Measurements from ENCODE around the gene BRIP1.
"Not testable (repeated sequence)": the region's sequence is repeated elsewhere in the genome, so short reads cannot be mapped to it uniquely, and the experiment has no call there.

Gene BRIP1

GRCh38 chr17:61862975-61863800 is at the start of gene BRIP1:
Gene BRIP1 (minus strand): TSS chr17:61863528. CDS start chr17:61861539, 1,989 bp downstream.
- peak; percentile 97 for DNase-seq (ENCODE audit: low spot score)

GRCh38 chr17:61908292-61909037 is 45.1 kb upstream of the BRIP1 start:
- no peak for DNase-seq (ENCODE audit: low spot score)

GRCh38 chr17:61907361-61907760 is 44.0 kb upstream of the BRIP1 start:
- DNase-seq (ENCODE audit: low spot score), result no peak

- DNase-seq (ENCODE audit: low spot score), result no peak
Observed at GRCh38 chr17:61904094-61904710, 40.9 kb upstream of the BRIP1 start.

- DNase-seq (ENCODE audit: low spot score), result no peak
Observed at GRCh38 chr17:61903251-61903650, 39.9 kb upstream of the BRIP1 start.

GRCh38 chr17:61897548-61898180 is 34.3 kb upstream of the BRIP1 start:
- DNase-seq (ENCODE audit: low spot score), result no peak

- no peak for DNase-seq (ENCODE audit: low spot score)
Observed at GRCh38 chr17:61895391-61895790, 32.1 kb upstream of the BRIP1 start.

- DNase-seq (ENCODE audit: low spot score), result not testable (repeated sequence)
Observed at GRCh38 chr17:61894310-61894709, 31.0 kb upstream of the BRIP1 start.

- not testable (repeated sequence) for DNase-seq (ENCODE audit: low spot score)
Observed at GRCh38 chr17:61887733-61888132, 24.4 kb upstream of the BRIP1 start.

- DNase-seq (ENCODE audit: low spot score), result not testable (repeated sequence)
Observed at GRCh38 chr17:61885865-61886264, 22.5 kb upstream of the BRIP1 start.

- DNase-seq (ENCODE audit: low spot score), result no peak
Observed at GRCh38 chr17:61884864-61885263, 21.5 kb upstream of the BRIP1 start.

- DNase-seq (ENCODE audit: low spot score), result no peak
Observed at GRCh38 chr17:61880589-61881102, 17.3 kb upstream of the BRIP1 start.

GRCh38 chr17:61878984-61879612 is 15.8 kb upstream of the BRIP1 start:
- DNase-seq (ENCODE audit: low spot score), result no peak

- no peak for DNase-seq (ENCODE audit: low spot score)
Observed at GRCh38 chr17:61878520-61878919, 15.2 kb upstream of the BRIP1 start.

GRCh38 chr17:61877837-61878236 is 14.5 kb upstream of the BRIP1 start:
- DNase-seq (ENCODE audit: low spot score), result no peak

GRCh38 chr17:61875804-61876203 is 12.5 kb upstream of the BRIP1 start:
- no peak for DNase-seq (ENCODE audit: low spot score)

- no peak for DNase-seq (ENCODE audit: low spot score)
Observed at GRCh38 chr17:61875285-61875684, 12.0 kb upstream of the BRIP1 start.

GRCh38 chr17:61874075-61874474 is 10.7 kb upstream of the BRIP1 start:
- DNase-seq (ENCODE audit: low spot score), result no peak

GRCh38 chr17:61872099-61872498 is 8.8 kb upstream of the BRIP1 start:
- DNase-seq (ENCODE audit: low spot score), result no peak

GRCh38 chr17:61869138-61869537 is 5.8 kb upstream of the BRIP1 start:
- DNase-seq (ENCODE audit: low spot score), result no peak

- no peak for DNase-seq (ENCODE audit: low spot score)
Observed at GRCh38 chr17:61868074-61868473, 4.7 kb upstream of the BRIP1 start.

GRCh38 chr17:61867033-61867432 is 3.7 kb upstream of the BRIP1 start:
- no peak for DNase-seq (ENCODE audit: low spot score)

All from AG20443 (cell line).